A549 (cell line): ENCODE results near the gene PITPNB. TPM values are rescaled to one million over a fixed set of nuclear protein-coding genes. Genes with fewer than 3 reads are reported as not detected.

ENCODE experiments used
- ATAC-seq, 2 experiments: fragments of 200-7000 bp in 1 of 2; fragments of >200 bp in 1 of 2; cut with Nextera tagmentation in 1 of 2; cut with Tn5 transposase in 1 of 2; 3 replicates each; pipeline versions ENCODE4 v1.8.0 to v1.9.1; 2018 to 2020; ENCODE audit warnings: mild to moderate bottlenecking in 1 of 2, moderate library complexity in 1 of 2
- CTCF ChIA-PET: fragments of 300-600 bp; sonication (Branson Sonifier 250); formaldehyde crosslinking; extraction: SDS; loops from one replicate; lab custom pipeline; 2021; ENCODE audit warnings: antibody characterized with exemption, inconsistent platforms; lab: Yijun Ruan, JAX
- POLR2A ChIA-PET: fragments of 350-600 bp; formaldehyde crosslinking; extraction: SDS; loops from one replicate; lab custom pipeline; 2021; ENCODE audit warnings: antibody characterized with exemption, inconsistent platforms; lab: Yijun Ruan, JAX
- DNase-seq, 2 experiments: peaks; one replicate each; pipeline versions ENCODE4 v3.0.0 to v3.0.0-alpha.2; 2011 to 2016; ENCODE audit warnings: low read depth in 1 of 2, low spot score in 1 of 2
- FAIRE-seq: peaks from 2 replicates; lab custom pipeline; 2011; peaks lifted over from hg19 to GRCh38; lab: Jason Lieb, UNC
- H3K27ac ChIP-seq, 2 experiments: fragments of >200 bp; sonication (Bioruptor Twin); formaldehyde crosslinking; 3 replicates each; pipeline ENCODE4 v1.5.1; 2016 to 2017
- H3K4me1 ChIP-seq: fragments of >200 bp; sonication (Bioruptor Twin); formaldehyde crosslinking; 3 replicates; pipeline ENCODE4 v1.6.1; 2016
- H3K4me2 ChIP-seq: fragments of >200 bp; sonication (Bioruptor Twin); formaldehyde crosslinking; 3 replicates; pipeline ENCODE4 v1.6.1; 2016
- H3K4me3 ChIP-seq: fragments of >200 bp; sonication (Bioruptor Twin); formaldehyde crosslinking; 3 replicates; pipeline ENCODE4 v1.5.1; 2016
- H3K9me3 ChIP-seq: fragments of >200 bp; sonication (Bioruptor Twin); formaldehyde crosslinking; 3 replicates; pipeline ENCODE4 v1.6.1; 2016
- ATOH8 ChIP-seq: fragments of 250-450 bp; sonication (Bioruptor Pico); IDR thresholded peaks from 2 replicates; pipeline ENCODE4 v1.5.0; 2020; ENCODE audit warnings: low read depth, mild to moderate bottlenecking, moderate library complexity
- BHLHE40 ChIP-seq: IDR thresholded peaks from 2 replicates; pipeline ENCODE4 v1.6.1; 2012; ENCODE audit warnings: low read depth, low read length, inconsistent platforms
- CBX2 ChIP-seq: fragments of 200-600 bp; sonication (generic); IDR thresholded peaks from 2 replicates; pipeline ENCODE4 v1.6.1; 2016; ENCODE audit warnings: low read depth, mild to moderate bottlenecking, borderline replicate concordance
- CTCF ChIP-seq: fragments of >200 bp; sonication (Bioruptor Twin); formaldehyde crosslinking; IDR thresholded peaks from 3 replicates; pipeline ENCODE4 v1.5.1; 2016
- E2F6 ChIP-seq: IDR thresholded peaks from 2 replicates; pipeline ENCODE4 v1.6.1; 2012; ENCODE audit warnings: low read depth, borderline replicate concordance
- EHMT2 ChIP-seq: fragments of 200-600 bp; sonication (generic); IDR thresholded peaks from 2 replicates; pipeline ENCODE4 v1.6.1; 2016; ENCODE audit warnings: antibody characterized with exemption, low read depth, mild to moderate bottlenecking, moderate library complexity
- ELK1 ChIP-seq: fragments of 150-350 bp; IDR thresholded peaks from 2 replicates; pipeline ENCODE4 v1.6.1; 2014; ENCODE audit warnings: low read depth, mild to moderate bottlenecking, low read length
- EP300 ChIP-seq, 2 experiments: fragments of >200 bp; sonication (Bioruptor Twin); formaldehyde crosslinking; IDR thresholded peaks; 2 replicates in 1 of 2; 3 replicates in 1 of 2; pipeline ENCODE4 v1.6.1; 2016 to 2017
- ESRRA ChIP-seq: fragments of 150-350 bp; IDR thresholded peaks from 2 replicates; pipeline ENCODE4 v1.6.1; 2014; ENCODE audit warnings: mild to moderate bottlenecking, low read length, borderline replicate concordance
- GATA3 ChIP-seq: IDR thresholded peaks from 2 replicates; pipeline ENCODE4 v1.6.1; 2012; ENCODE audit warnings: borderline replicate concordance
- HDAC2 ChIP-seq: fragments of 200-600 bp; sonication (generic); IDR thresholded peaks from 2 replicates; pipeline ENCODE4 v1.6.1; 2016
- HES2 ChIP-seq: fragments of >200 bp; sonication (Bioruptor Twin); formaldehyde crosslinking; IDR thresholded peaks from 2 replicates; pipeline ENCODE4 v1.6.1; 2016
- JUN ChIP-seq, 2 experiments: fragments of >200 bp; sonication (Bioruptor Twin); formaldehyde crosslinking; IDR thresholded peaks; 2 replicates in 1 of 2; 3 replicates in 1 of 2; pipeline ENCODE4 v1.6.1; 2016 to 2017
- KDM1A ChIP-seq: fragments of 200-600 bp; sonication (generic); IDR thresholded peaks from 2 replicates; pipeline ENCODE4 v1.6.1; 2016; ENCODE audit warnings: low read depth, mild to moderate bottlenecking
- MAX ChIP-seq: IDR thresholded peaks from 2 replicates; pipeline ENCODE4 v1.6.1; 2012
- MAZ ChIP-seq: fragments of 150-350 bp; IDR thresholded peaks from 2 replicates; pipeline ENCODE4 v1.6.1; 2014; ENCODE audit warnings: antibody characterized with exemption, low read depth, low read length, borderline replicate concordance
- NR3C1 ChIP-seq: fragments of >200 bp; sonication (Bioruptor Twin); formaldehyde crosslinking; IDR thresholded peaks from 3 replicates; pipeline ENCODE4 v1.6.1; 2017
- RCOR1 ChIP-seq: fragments of 150-350 bp; IDR thresholded peaks from 2 replicates; pipeline ENCODE4 v1.6.1; 2014; ENCODE audit warnings: antibody characterized with exemption, low read length, low read depth
- RFX5 ChIP-seq: fragments of 450-650 bp; IDR thresholded peaks from 2 replicates; pipeline ENCODE4 v1.7.1; 2014; ENCODE audit warnings: antibody characterized with exemption, mild to moderate bottlenecking, moderate library complexity
- RNF2 ChIP-seq: fragments of 200-600 bp; sonication (generic); IDR thresholded peaks from 2 replicates; pipeline ENCODE4 v1.6.1; 2016; ENCODE audit warnings: low read depth, mild to moderate bottlenecking, antibody characterized with exemption, moderate library complexity, borderline replicate concordance
- SMC3 ChIP-seq: fragments of >200 bp; sonication (Bioruptor Twin); formaldehyde crosslinking; IDR thresholded peaks from 3 replicates; pipeline ENCODE4 v1.6.1; 2018; ENCODE audit warnings: inconsistent platforms
- SREBF2 ChIP-seq: fragments of 450-650 bp; IDR thresholded peaks from 2 replicates; pipeline ENCODE4 v1.6.1; 2014; ENCODE audit warnings: mild to moderate bottlenecking, moderate library complexity
- TFCP2L1 ChIP-seq: fragments of 250-450 bp; sonication (Bioruptor Pico); IDR thresholded peaks from 2 replicates; pipeline ENCODE4 v1.5.0; 2021; ENCODE audit warnings: mild to moderate bottlenecking
- ZC3H11A ChIP-seq: fragments of 450-650 bp; IDR thresholded peaks from 2 replicates; pipeline ENCODE4 v1.6.1; 2014; ENCODE audit warnings: antibody characterized with exemption, mild to moderate bottlenecking
- ZNF302 ChIP-seq: fragments of 250-450 bp; sonication (Bioruptor Pico); IDR thresholded peaks from 2 replicates; pipeline ENCODE4 v1.9.0; 2021; ENCODE audit warnings: inconsistent platforms, mild to moderate bottlenecking, moderate library complexity
- ZSCAN20 ChIP-seq: fragments of 250-450 bp; sonication (Bioruptor Pico); IDR thresholded peaks from 2 replicates; pipeline ENCODE4 v1.8.0; 2022; ENCODE audit warnings: mild to moderate bottlenecking, moderate library complexity
- WGBS: methylation state at CpG from one replicate; pipeline ENCODE4 v1.1.6; 2017; ENCODE audit errors: missing lambda C conversion rate; 5-methylcytosine and 5-hydroxymethylcytosine counted together
- polyA plus RNA-seq, 4 experiments: library from polyadenylated mRNA; depleted of rRNA in 3 of 4; stranded (reverse); fragments of >200 nt; fragmentation: RNase III in 1 of 4; extraction: RNeasy Plus Mini Kit Qiagen cat#74134 plus additional on column Dnase treatment in 1 of 4; gene quantifications; 2 replicates in 3 of 4; 3 replicates in 1 of 4; pipeline ENCODE4 v1.2.3, GENCODE V29; 2011 to 2017

Gene PITPNB
- polyA plus RNA-seq, 2 of the 4 experiments (the other 2 are of a cell fraction) = 45.8 to 52.1 TPM

GRCh38 chr22:27883656-27884350, 35.3 kb downstream of the PITPNB start:
- TF ChIP-seq CBX2 (no peak), KDM1A (no peak), MAX (no peak), ZC3H11A (no peak), SREBF2 (no peak), JUN (IDR thresholded peaks at IDR 0.05) (no peak), ESRRA (no peak), NR3C1 (no peak), HES2 (no peak), TFCP2L1 (CRISPR knock-in tag) (no peak), EHMT2 (no peak), EP300 (IDR thresholded peaks at IDR 0.05) (no peak), ATOH8 (CRISPR knock-in tag) (no peak), ELK1 (no peak), GATA3 (no peak), RFX5 (no peak), ZSCAN20 (CRISPR knock-in tag) (no peak)
- TF ChIP-seq, all 56 proteins: peak for 0
- POLR2A ChIA-PET = no interaction called here
- 92% methylated on average over 4 of the region's 5 CpGs for WGBS
- Histone ChIP-seq H3K4me1 (peaks cover 18% of the 10 kb centered on the region), H3K9me3 (no peaks in the 10 kb centered on the region), H3K4me3 (no peak overlapping the region), H3K4me2 (no peak overlapping the region), H3K27ac (no peak overlapping the region)
- DNase-seq = no peak
- no peak for ATAC-seq
- CTCF ChIA-PET = interaction anchor here (1.3 to 2.2 kb wide), 4 partner anchors 8 to 127 kb away, joined by 3 to 8 read pairs (median 4); no protein-coding TSS in a partner anchor
- FAIRE-seq = no peak

GRCh38 chr22:27882507-27883290, 36.4 kb downstream of the PITPNB start:
- no peaks in the 10 kb centered on the region for H3K9me3 ChIP-seq
- DNase-seq = no peak
- WGBS = 87% methylated on average over 6 of the region's 6 CpGs
- TF ChIP-seq JUN (IDR thresholded peaks at IDR 0.05) = no peak
- TF ChIP-seq ZNF302 (CRISPR knock-in tag) = no peak
- TF ChIP-seq RCOR1 = no peak
- TF ChIP-seq, all 56 proteins: peak for 0
- Histone ChIP-seq H3K4me3 (no peak overlapping the region), H3K4me1 (peaks cover 18% of the 10 kb centered on the region), H3K27ac (no peak overlapping the region), H3K4me2 (no peak overlapping the region)
- ATAC-seq (no peak), FAIRE-seq (no peak)
- POLR2A ChIA-PET = no interaction called here
- CTCF ChIA-PET = interaction anchor here (1.1 to 4.1 kb wide), 8 partner anchors 9 to 128 kb away, joined by 3 to 18 read pairs (median 4); no protein-coding TSS in a partner anchor

GRCh38 chr22:27881421-27881820, 37.6 kb downstream of the PITPNB start:
- ChIA-PET POLR2A (no interaction called here), CTCF (interaction anchor here (0.8 to 4.2 kb wide), 13 partner anchors 8 to 128 kb away, joined by 3 to 29 read pairs (median 7); no protein-coding TSS in a partner anchor)
- 71% methylated on average over 3 of the region's 3 CpGs for WGBS
- FAIRE-seq = no peak
- no peak overlapping the region for H3K4me2 ChIP-seq
- H3K4me1 ChIP-seq = peaks cover 14% of the 10 kb centered on the region
- TF ChIP-seq SMC3 (no peak), CTCF (no peak), E2F6 (no peak), BHLHE40 (no peak), MAZ (no peak), RNF2 (no peak), ELK1 (no peak), HDAC2 (no peak)
- ATAC-seq = no peak
- no peak for DNase-seq
- H3K4me3 ChIP-seq = no peak overlapping the region
- H3K9me3 ChIP-seq = no peaks in the 10 kb centered on the region
- H3K27ac ChIP-seq = no peak overlapping the region
